Thyroid gland (tissue), 4 donors: ENCODE measurements around the gene KIF18B. TPM values are rescaled to one million over a fixed set of nuclear protein-coding genes. Genes with fewer than 3 reads are reported as not detected.

Experiments used
- DNase-seq, 2 donors: peaks; one replicate each; pipeline ENCODE4 v3.0.0-alpha.2; 2019
- H3K27ac ChIP-seq, 3 donors: fragments of 200-600 bp; sonication (generic); 1 replicate in 2 of 3; 2 replicates in 1 of 3; pipeline ENCODE4 v1.5.1; 2016 to 2019; ENCODE audit warnings: mild to moderate bottlenecking in 1 of 3, moderate library complexity in 1 of 3
- H3K27me3 ChIP-seq: fragments of 200-600 bp; sonication (generic); one replicate; pipeline ENCODE4 v1.5.1; 2019
- H3K36me3 ChIP-seq, 2 donors: fragments of 200-600 bp; sonication (generic); one replicate each; pipeline ENCODE4 v1.5.1; 2016 to 2019
- H3K4me1 ChIP-seq, 2 donors: fragments of 200-600 bp; sonication (generic); one replicate each; pipeline ENCODE4 v1.5.1; 2017 to 2019
- H3K4me3 ChIP-seq, 3 donors: fragments of 200-600 bp; sonication (generic); replicated peaks in 1 of 3; 1 replicate in 2 of 3; 2 replicates in 1 of 3; pipeline ENCODE4 v1.5.1; 2016; ENCODE audit warnings: mild to moderate bottlenecking in 1 of 3
- H3K9me3 ChIP-seq: fragments of 200-600 bp; sonication (generic); one replicate; pipeline ENCODE4 v1.5.1; 2017
- CTCF ChIP-seq, 6 experiments: fragments of 200-600 bp in 3 of 6; fragments of 450-650 bp in 3 of 6; sonication (generic) in 3 of 6; IDR thresholded peaks; one replicate each; pipeline ENCODE4 v1.5.1; 2016 to 2019; ENCODE audit warnings: antibody characterized with exemption in 6 of 6, mild to moderate bottlenecking in 2 of 6, inconsistent platforms in 1 of 6, moderate library complexity in 1 of 6
- POLR2A ChIP-seq, 2 donors: fragments of 450-650 bp; IDR thresholded peaks; one replicate each; pipeline ENCODE4 v1.6.1; 2017; ENCODE audit warnings: antibody characterized with exemption in 2 of 2, mild to moderate bottlenecking in 2 of 2, moderate library complexity in 1 of 2
- WGBS, 2 donors: methylation state at CpG; one replicate each; pipeline ENCODE4 v1.1.5; 2017; 5-methylcytosine and 5-hydroxymethylcytosine counted together
- intact Hi-C: fragments of 100-400 bp; cut with DNase I; formaldehyde crosslinking; loops from one replicate; pipeline ENCODE4 v1.15.1; 2023
- total RNA-seq, 4 donors: library from RNA; depleted of rRNA; stranded (reverse); fragments of >200 nt; gene quantifications; one replicate each; pipeline ENCODE4 v1.2.3, GENCODE V29; 2016

Gene KIF18B
- total RNA-seq, 4 donors from 2014 or later = 0.11 to 0.50 (median 0.34) TPM; not detected in 1

- peak overlapping the region; percentile 89 to 93 (median 92) for H3K27ac ChIP-seq
- no peaks in the 10 kb centered on the region for H3K36me3 ChIP-seq
- no peak for DNase-seq
- TF ChIP-seq CTCF (IDR thresholded peaks at IDR 0.05) (no peak), POLR2A (IDR thresholded peaks at IDR 0.05) (no peak)
- peaks cover 34 to 43% of the 10 kb centered on the region in 2 donors for H3K4me1 ChIP-seq
- no peaks in the 10 kb centered on the region for H3K27me3 ChIP-seq
- 91 to 95% methylated on average over 9 to 17 of the region's 17 CpGs for WGBS, 2 donors
- intact Hi-C loops = no loop called here
- H3K9me3 ChIP-seq = no peaks in the 10 kb centered on the region
- no peak overlapping the region for H3K4me3 ChIP-seq
Observed at GRCh38 chr17:44902135-44902760, 45.3 kb downstream of the KIF18B start.

GRCh38 chr17:44901411-44901921, 46.1 kb downstream of the KIF18B start:
- Histone ChIP-seq H3K9me3 (no peaks in the 10 kb centered on the region), H3K4me3 (no peak overlapping the region), H3K27ac (peak overlapping the region; percentile 89 to 93 (median 92)), H3K4me1 (peaks cover 34 to 45% of the 10 kb centered on the region in 2 donors), H3K27me3 (no peaks in the 10 kb centered on the region), H3K36me3 (no peaks in the 10 kb centered on the region)
- intact Hi-C loops = no loop called here
- peak in 2 of 6 experiments; percentile 11 to 26 for TF ChIP-seq CTCF (IDR thresholded peaks at IDR 0.05)
- TF ChIP-seq POLR2A (IDR thresholded peaks at IDR 0.05) = no peak
- WGBS, 2 donors = 56 to 65% methylated on average over 4 of the region's 4 CpGs
- peak in 1 of 2 donors; percentile 34 for DNase-seq

GRCh38 chr17:44900894-44901293, 46.7 kb downstream of the KIF18B start:
- 8 to 20% methylated on average over 3 of the region's 3 CpGs for WGBS, 2 donors
- peak; percentile 89 to 91 for DNase-seq
- Histone ChIP-seq H3K9me3 (no peaks in the 10 kb centered on the region), H3K36me3 (no peaks in the 10 kb centered on the region), H3K27ac (peak overlapping the region; percentile 89 to 93 (median 92)), H3K4me3 (no peak overlapping the region), H3K4me1 (peaks cover 34 to 45% of the 10 kb centered on the region in 2 donors), H3K27me3 (no peaks in the 10 kb centered on the region)
- intact Hi-C loops = no loop called here
- TF ChIP-seq POLR2A (IDR thresholded peaks at IDR 0.05) (peak in 1 of 2 donors; percentile 34), CTCF (IDR thresholded peaks at IDR 0.05) (no peak)

GRCh38 chr17:44899074-44899782, 48.3 kb downstream of the KIF18B start, which contains the start of gene EFTUD2:
EFTUD2 (minus strand) TSS chr17:44899445; CDS start chr17:44894521, 4,924 bp downstream.
- intact Hi-C loops = no loop called here
- peak within 1 kb of the TSS; percentile 89 to 93 (median 92) for H3K27ac ChIP-seq

More at GRCh38 chr17:44899074-44899782, 48.3 kb downstream of the KIF18B start, which contains the start of gene EFTUD2:
- DNase-seq = peak; percentile 90
- WGBS, 2 donors = 1% methylated on average over 53 to 54 of the region's 54 CpGs
- Histone ChIP-seq H3K27me3 (no peaks in the 10 kb centered on the region), H3K9me3 (no peaks in the 10 kb centered on the region), H3K36me3 (peaks cover 0 to 4% of the 10 kb centered on the region in 2 donors), H3K4me1 (peaks cover 34 to 45% of the 10 kb centered on the region in 2 donors), H3K4me3 (peak within 1 kb of the TSS; percentile 51 to 70 (median 57))
- TF ChIP-seq CTCF (IDR thresholded peaks at IDR 0.05) (peak in 2 of 6 experiments; percentile 18 to 31), POLR2A (IDR thresholded peaks at IDR 0.05) (peak in 1 of 2 donors; percentile 49)
